Thoracic aorta endothelial cell (primary cell): ENCODE measurements around the gene LRAT. TPM values are rescaled to one million over a fixed set of nuclear protein-coding genes. Genes with fewer than 3 reads are reported as not detected.

Experiments
- small RNA-seq: library from RNA; depleted of rRNA; stranded (forward); fragments of <200 nt; gene quantifications from one replicate; pipeline ENCODE3, GENCODE V24; 2012
- total RNA-seq: library from RNA; depleted of rRNA; stranded (reverse); fragments of >200 nt; gene quantifications from 2 replicates; pipeline ENCODE4 v1.2.3, GENCODE V29; 2012

LRAT gene
- not detected in 2 replicates for total RNA-seq

DNA sequence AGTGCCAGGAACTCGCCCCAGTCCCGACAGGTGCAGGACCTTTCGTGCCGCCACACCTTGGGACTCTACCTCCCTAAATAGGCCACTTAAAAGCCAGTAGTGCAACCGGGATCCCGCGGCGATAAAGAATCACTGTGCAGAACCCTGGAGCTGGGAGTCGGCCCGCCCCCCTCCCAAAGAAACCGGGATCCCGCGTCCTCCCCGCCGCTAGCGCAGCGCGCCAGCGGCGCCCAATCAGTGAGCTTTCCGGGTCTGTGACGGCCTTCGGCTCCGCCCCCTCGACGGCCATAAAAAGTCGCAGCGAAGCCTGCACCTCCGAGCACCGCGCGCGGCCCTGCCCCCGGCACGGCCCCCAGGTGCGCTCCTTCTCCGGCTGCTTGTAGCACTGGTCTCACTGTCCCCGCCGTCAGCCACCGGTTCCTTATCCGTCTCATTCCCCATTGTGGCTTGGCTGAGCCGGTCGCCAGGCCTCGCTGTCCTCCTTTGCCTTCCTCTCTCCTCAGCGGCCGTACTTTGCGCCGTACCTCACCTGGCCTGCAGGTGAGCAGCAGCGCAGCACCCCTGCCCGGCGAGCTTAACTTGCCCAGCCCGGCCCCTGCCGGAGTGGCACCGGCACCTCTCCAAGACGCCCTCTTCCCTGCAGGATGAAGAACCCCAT is at the start of gene LRAT:
Gene LRAT, plus strand, starts transcription at position 318 of the 658 bp plus-strand sequence. Its CDS starts 327 bp downstream, at position 645.

DNA sequence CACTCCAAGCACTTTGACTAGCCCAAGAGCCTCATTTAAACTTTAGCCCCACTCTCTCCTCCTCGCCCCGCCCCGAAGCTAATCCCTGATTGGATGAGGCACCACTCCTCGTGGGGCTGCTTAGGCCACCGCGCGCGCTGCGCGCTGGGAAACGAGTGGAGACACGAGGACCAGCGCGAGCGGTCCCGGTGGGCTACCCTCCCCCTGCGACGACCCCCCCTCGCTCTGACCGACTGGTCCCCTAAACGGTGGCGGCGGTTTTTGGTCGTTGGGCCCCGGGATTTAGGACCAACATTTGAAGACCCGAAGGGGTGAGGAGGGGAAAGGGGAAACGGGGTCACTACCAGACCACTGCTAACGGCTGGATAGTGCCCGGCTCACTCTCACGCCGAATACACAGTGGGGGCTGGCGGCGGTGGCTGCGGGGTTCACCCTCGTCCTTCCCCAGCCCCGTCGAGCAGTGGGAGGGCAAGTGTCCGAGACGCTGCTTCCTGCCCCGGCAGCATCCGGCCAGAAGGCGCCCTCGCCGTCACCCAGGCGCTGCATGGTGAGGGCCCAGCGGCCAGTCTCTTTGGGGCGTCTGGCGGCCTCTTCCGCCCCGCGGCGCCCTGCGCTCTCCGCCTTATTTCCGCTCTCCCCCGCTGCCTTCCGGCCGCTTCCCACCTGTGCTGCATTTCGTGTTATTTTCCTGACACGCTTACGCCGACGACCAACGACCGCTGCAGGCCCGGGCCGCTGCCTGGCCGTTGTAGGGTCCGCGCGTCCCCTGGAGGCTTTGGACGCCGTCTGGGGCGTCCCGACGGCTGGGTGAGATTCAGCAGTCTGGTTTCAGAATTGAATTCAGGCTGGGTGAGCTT is 37.6 kb downstream of the LRAT start, which contains the start of gene RBM46:
Gene RBM46, plus strand, starts transcription at position 147 of the 857 bp plus-strand sequence. CDS start 15,481 bp downstream, outside the sequence.

Small RNAs within 50 kb of the gene (small RNA-seq; reads per million reads assigned to genes)
- not detected for gene NDUFB2P1
- gene RNU2-44P = 0.35 reads per million
- not detected for gene RNU2-66P

Other genes starting within 250 kb of the LRAT start
- gene PLRG1, start 193.6 kb upstream of the LRAT start, total RNA-seq = 88.2 and 99.6 TPM in 2 replicates
- gene FGB, start 181.0 kb upstream of the LRAT start, total RNA-seq = not detected in 2 replicates
- gene FGA, start 153.3 kb upstream of the LRAT start, total RNA-seq = not detected in 2 replicates
- gene FGG, start 131.3 kb upstream of the LRAT start, total RNA-seq = not detected in 2 replicates
- not detected in 2 replicates for gene RBM46, start 37.3 kb downstream of the LRAT start, total RNA-seq